ENCODE results near the gene PIGW. TPM values are rescaled to one million over a fixed set of nuclear protein-coding genes. Genes with fewer than 3 reads are reported as not detected.
"Not testable (repeated sequence)": the region's sequence is repeated elsewhere in the genome, so short reads cannot be mapped to it uniquely, and the experiment has no call there.

PIGW gene
- total RNA-seq, 1 experiment from 2014 or later: 10.7 TPM

- no peak for DNase-seq
- Histone ChIP-seq H3K36me3 (replicated peaks; ENCODE audit: control insufficient read depth, insufficient read depth, low read length) (peaks cover 53% of the 10 kb centered on the region), H3K27me3 (ENCODE audit: control insufficient read depth, insufficient read depth, low read length) (no peaks in the 10 kb centered on the region), H3K4me3 (ENCODE audit: insufficient read depth, low read depth, low read length) (no peak overlapping the region)
These were observed 32.8 kb upstream of the PIGW start for GRCh38 chr17:36501963-36502362.

DNA sequence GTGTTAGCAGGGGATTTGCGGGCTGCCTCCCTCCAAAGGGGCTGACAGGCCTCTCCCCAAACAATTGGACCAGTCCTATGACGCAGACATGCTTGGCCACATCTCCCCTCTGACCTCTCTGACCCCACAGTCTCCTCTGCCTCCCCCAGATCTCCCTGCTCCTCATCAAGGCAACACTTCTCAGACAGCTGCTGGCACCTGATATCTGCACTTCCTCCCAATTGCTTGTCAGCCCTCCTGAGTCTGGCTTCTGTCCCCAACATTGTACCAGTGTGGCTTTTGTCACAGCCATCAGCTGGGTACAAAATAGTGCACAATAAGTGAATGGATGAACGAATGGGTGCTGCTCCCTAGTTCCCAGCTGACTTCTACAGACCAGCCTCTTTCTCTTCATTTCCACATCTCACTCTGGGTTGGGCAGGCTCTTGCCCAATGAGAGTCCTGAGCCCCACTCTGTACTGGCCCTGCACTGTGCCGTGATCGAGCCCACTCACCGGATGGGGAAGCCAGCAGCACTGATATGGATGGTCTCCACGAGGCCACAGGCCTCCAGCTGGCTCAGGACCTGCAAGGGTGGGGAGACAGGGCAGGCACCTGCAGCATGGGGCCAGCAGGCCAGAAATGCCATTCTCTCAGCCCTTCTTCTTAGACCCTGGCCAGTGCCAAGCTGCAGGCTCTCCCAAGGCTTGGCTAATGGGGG is 31.2 kb upstream of the PIGW start:
- Histone ChIP-seq H3K27me3 (ENCODE audit: control insufficient read depth, insufficient read depth, low read length) (no peaks in the 10 kb centered on the region), H3K36me3 (replicated peaks; ENCODE audit: control insufficient read depth, insufficient read depth, low read length) (peaks cover 59% of the 10 kb centered on the region), H3K4me3 (ENCODE audit: insufficient read depth, low read depth, low read length) (no peak overlapping the region)
- no peak for DNase-seq

DNA sequence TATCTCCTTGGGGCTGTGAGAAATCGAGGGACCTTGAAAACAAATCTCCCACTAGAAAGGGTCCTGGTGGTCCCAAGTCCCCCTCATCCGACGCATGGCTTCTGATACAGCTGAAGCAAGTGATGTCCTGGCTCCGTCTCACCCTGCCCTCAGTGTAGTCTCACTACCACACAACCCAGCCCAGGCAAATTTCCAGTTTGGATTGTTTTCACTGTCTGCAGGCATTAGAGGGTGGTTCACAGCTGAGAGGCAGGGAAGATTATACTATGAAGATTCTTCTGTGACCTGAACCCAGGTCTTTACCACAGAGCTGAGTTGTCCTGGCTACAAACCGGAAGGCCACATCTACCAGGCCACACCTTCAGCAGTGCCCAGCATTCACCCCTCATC is 30.6 kb upstream of the PIGW start:
- no peaks in the 10 kb centered on the region for H3K27me3 ChIP-seq (ENCODE audit: control insufficient read depth, insufficient read depth, low read length)
- peaks cover 64% of the 10 kb centered on the region for H3K36me3 ChIP-seq (replicated peaks; ENCODE audit: control insufficient read depth, insufficient read depth, low read length)
- DNase-seq: peak; percentile 11
- no peak overlapping the region for H3K4me3 ChIP-seq (ENCODE audit: insufficient read depth, low read depth, low read length)

DNA sequence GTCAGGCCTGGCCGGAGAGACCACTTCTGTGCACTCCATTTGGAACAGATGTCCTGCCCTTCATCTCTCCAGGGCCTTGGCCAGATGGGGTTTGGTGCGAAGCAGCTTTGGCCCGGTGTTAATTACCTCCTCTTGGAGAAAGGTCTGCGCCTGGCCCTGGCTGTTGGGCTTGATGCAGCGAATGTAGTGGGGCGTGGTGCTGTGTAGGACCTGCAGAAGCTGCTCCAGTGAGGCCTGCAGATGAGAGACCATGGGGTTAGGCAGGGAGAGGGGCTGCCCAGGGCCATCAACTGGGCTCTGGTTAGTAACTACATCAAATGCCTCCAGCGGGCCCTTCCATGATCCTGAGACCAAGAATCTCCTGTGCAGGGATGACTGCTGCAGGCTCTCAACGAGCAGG is 29.6 kb upstream of the PIGW start:
- Histone ChIP-seq H3K4me3 (ENCODE audit: insufficient read depth, low read depth, low read length) (no peak overlapping the region), H3K27me3 (ENCODE audit: control insufficient read depth, insufficient read depth, low read length) (no peaks in the 10 kb centered on the region), H3K36me3 (replicated peaks; ENCODE audit: control insufficient read depth, insufficient read depth, low read length) (peaks cover 72% of the 10 kb centered on the region)
- no peak for DNase-seq

DNA sequence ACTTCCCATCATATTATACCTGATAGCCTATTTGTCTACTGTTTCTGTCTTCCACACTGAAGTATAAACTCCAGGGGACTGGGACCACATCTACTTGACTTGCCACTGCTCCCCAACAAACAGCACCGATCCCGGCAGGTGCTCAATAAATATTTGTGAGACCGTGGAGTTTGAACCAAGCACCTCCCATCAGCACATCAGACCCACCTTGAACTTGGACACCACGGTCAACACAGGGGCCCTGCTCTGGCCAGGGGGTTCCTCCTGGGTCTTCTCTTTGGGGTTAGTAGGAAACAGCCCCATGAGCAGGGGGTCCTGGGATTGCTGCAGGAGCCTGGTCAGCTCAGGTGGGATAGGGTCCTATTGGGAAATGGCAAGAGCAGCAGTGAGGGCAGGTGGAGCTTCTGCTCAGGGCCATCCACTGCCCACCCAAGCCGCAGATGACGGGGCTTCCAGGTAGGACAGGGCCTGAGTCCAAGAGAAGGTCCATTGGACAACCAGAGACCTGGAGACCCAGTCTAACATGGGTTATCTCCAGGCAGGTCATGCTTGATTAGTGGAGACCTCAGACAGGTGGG is 28.4 kb upstream of the PIGW start:
- no peaks in the 10 kb centered on the region for H3K27me3 ChIP-seq (ENCODE audit: control insufficient read depth, insufficient read depth, low read length)
- peak; percentile 23 for DNase-seq
- H3K36me3 ChIP-seq (replicated peaks; ENCODE audit: control insufficient read depth, insufficient read depth, low read length): peaks cover 73% of the 10 kb centered on the region
- no peak overlapping the region for H3K4me3 ChIP-seq (ENCODE audit: insufficient read depth, low read depth, low read length)

GRCh38 chr17:36506831-36507230 is 28.0 kb upstream of the PIGW start:
- Histone ChIP-seq H3K4me3 (ENCODE audit: insufficient read depth, low read depth, low read length) (no peak overlapping the region), H3K36me3 (replicated peaks; ENCODE audit: control insufficient read depth, insufficient read depth, low read length) (peaks cover 76% of the 10 kb centered on the region), H3K27me3 (ENCODE audit: control insufficient read depth, insufficient read depth, low read length) (no peaks in the 10 kb centered on the region)
- DNase-seq: no peak

DNA sequence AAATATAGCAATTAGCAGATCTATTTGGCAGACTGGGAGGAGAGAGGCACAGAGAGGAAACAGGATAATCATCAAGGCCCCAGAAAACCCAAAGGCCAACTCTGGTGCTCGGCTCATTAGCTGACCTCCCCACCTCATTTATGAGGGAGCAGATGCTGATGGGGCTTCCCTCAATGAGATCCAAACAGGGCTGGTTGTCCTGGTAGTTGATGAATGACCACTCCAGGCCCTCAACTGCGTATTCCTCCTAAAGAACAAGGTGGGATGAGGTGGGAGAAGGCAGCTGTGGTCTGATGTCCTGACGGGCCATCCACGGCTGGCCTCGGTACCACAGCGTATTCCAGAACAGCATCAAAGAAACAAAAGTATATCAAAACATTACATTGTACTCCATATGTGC is 27.5 kb upstream of the PIGW start:
- Histone ChIP-seq H3K27me3 (ENCODE audit: control insufficient read depth, insufficient read depth, low read length) (no peaks in the 10 kb centered on the region), H3K36me3 (replicated peaks; ENCODE audit: control insufficient read depth, insufficient read depth, low read length) (peaks cover 75% of the 10 kb centered on the region), H3K4me3 (ENCODE audit: insufficient read depth, low read depth, low read length) (no peak overlapping the region)
- DNase-seq: no peak

GRCh38 chr17:36508439-36508838 is 26.3 kb upstream of the PIGW start:
- H3K4me3 ChIP-seq (ENCODE audit: insufficient read depth, low read depth, low read length); DNase-seq; H3K27me3 ChIP-seq (ENCODE audit: control insufficient read depth, insufficient read depth, low read length): not testable (repeated sequence)
- peaks cover 74% of the 10 kb centered on the region for H3K36me3 ChIP-seq (replicated peaks; ENCODE audit: control insufficient read depth, insufficient read depth, low read length)

GRCh38 chr17:36509272-36509985 is 25.4 kb upstream of the PIGW start:
- Histone ChIP-seq H3K36me3 (replicated peaks; ENCODE audit: control insufficient read depth, insufficient read depth, low read length) (peaks cover 69% of the 10 kb centered on the region), H3K27me3 (ENCODE audit: control insufficient read depth, insufficient read depth, low read length) (no peaks in the 10 kb centered on the region), H3K4me3 (ENCODE audit: insufficient read depth, low read depth, low read length) (no peak overlapping the region)
- no peak for DNase-seq

DNA sequence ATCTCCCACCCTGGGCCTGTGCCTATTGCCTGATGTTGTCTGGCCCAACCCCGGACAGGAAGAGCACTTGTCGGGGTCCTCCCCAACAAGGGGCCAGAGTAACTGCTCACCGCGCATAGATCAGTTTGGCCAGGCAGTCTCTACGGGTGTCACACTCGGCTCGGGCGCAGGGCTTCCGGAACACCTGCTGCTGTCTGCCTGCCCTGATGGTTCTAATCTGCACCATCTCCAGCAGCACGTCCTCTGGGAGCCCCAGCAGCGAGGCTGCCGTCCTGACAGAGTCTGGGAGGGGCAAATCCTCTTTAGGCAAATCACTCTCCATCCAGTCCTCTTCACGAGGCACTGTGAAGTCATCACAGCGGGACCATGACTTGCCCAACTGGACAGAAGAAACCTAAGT is 24.2 kb upstream of the PIGW start:
- H3K4me3 ChIP-seq (ENCODE audit: insufficient read depth, low read depth, low read length): no peak overlapping the region
- H3K27me3 ChIP-seq (ENCODE audit: control insufficient read depth, insufficient read depth, low read length): no peaks in the 10 kb centered on the region
- DNase-seq: no peak
- H3K36me3 ChIP-seq (replicated peaks; ENCODE audit: control insufficient read depth, insufficient read depth, low read length): peaks cover 60% of the 10 kb centered on the region

GRCh38 chr17:36511216-36511615 is 23.6 kb upstream of the PIGW start:
- Histone ChIP-seq H3K36me3 (replicated peaks; ENCODE audit: control insufficient read depth, insufficient read depth, low read length) (peaks cover 59% of the 10 kb centered on the region), H3K4me3 (ENCODE audit: insufficient read depth, low read depth, low read length) (no peak overlapping the region), H3K27me3 (ENCODE audit: control insufficient read depth, insufficient read depth, low read length) (no peaks in the 10 kb centered on the region)
- no peak for DNase-seq

DNA sequence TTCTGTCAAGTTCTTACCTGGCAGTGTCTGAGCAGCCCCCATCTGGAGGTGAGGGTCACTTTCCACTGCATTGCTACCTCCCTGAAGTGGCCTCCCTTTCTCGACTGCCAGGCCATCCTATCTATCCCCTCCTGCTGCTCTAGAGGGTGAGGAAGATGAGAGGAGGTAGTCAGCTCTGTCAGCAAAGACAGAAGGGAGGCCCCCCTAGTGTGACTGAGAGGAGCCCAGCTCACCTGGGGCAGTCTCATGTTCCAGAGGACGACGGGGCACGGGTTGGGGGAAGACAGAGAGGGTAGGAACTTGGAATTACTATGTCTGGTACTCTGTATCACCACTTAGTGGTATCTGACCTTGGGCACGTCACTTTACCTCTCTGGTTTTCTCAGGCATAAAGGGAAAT is 22.1 kb upstream of the PIGW start:
- DNase-seq: no peak
- no peaks in the 10 kb centered on the region for H3K27me3 ChIP-seq (ENCODE audit: control insufficient read depth, insufficient read depth, low read length)
- peaks cover 49% of the 10 kb centered on the region for H3K36me3 ChIP-seq (replicated peaks; ENCODE audit: control insufficient read depth, insufficient read depth, low read length)
- no peak overlapping the region for H3K4me3 ChIP-seq (ENCODE audit: insufficient read depth, low read depth, low read length)

GRCh38 chr17:36514856-36515255 is 19.9 kb upstream of the PIGW start:
- Histone ChIP-seq H3K4me3 (ENCODE audit: insufficient read depth, low read depth, low read length) (no peak overlapping the region), H3K27me3 (ENCODE audit: control insufficient read depth, insufficient read depth, low read length) (no peaks in the 10 kb centered on the region), H3K36me3 (replicated peaks; ENCODE audit: control insufficient read depth, insufficient read depth, low read length) (peaks cover 31% of the 10 kb centered on the region)
- DNase-seq: no peak

GRCh38 chr17:36515837-36516236 is 18.9 kb upstream of the PIGW start:
- H3K36me3 ChIP-seq (replicated peaks; ENCODE audit: control insufficient read depth, insufficient read depth, low read length): peaks cover 22% of the 10 kb centered on the region
- no peaks in the 10 kb centered on the region for H3K27me3 ChIP-seq (ENCODE audit: control insufficient read depth, insufficient read depth, low read length)
- DNase-seq: no peak
- no peak overlapping the region for H3K4me3 ChIP-seq (ENCODE audit: insufficient read depth, low read depth, low read length)

DNA sequence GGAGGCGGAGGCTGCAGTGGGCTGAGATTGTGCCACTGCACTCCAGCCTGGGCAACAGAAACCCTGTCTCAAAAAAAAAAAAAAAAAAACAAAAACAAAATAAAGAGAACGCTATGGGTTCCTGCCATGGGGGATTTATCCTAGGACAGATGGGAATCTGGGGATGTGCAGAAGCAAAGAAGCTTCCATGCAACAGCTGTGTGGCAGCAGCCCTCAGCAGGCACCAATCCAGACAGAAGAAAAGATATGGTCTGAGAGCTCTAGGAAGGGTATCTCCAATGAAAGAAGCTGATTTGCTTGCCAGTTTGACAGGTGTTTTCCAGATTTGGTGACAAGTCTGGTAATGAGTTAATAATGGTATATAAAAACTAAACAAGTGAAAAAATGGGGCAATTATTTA is 11.7 kb upstream of the PIGW start:
- peaks cover 36% of the 10 kb centered on the region for H3K36me3 ChIP-seq (replicated peaks; ENCODE audit: control insufficient read depth, insufficient read depth, low read length)
- no peaks in the 10 kb centered on the region for H3K27me3 ChIP-seq (ENCODE audit: control insufficient read depth, insufficient read depth, low read length)
- H3K4me3 ChIP-seq (ENCODE audit: insufficient read depth, low read depth, low read length): no peak overlapping the region
- no peak for DNase-seq
